Measurements from ENCODE around the gene MFAP4. TPM values are rescaled to one million over a fixed set of nuclear protein-coding genes. Genes with fewer than 3 reads are reported as not detected.

The MFAP4 gene
- total RNA-seq, 4 donors from 2014 or later = 11.1 to 65.7 (median 30.6) TPM

DNA sequence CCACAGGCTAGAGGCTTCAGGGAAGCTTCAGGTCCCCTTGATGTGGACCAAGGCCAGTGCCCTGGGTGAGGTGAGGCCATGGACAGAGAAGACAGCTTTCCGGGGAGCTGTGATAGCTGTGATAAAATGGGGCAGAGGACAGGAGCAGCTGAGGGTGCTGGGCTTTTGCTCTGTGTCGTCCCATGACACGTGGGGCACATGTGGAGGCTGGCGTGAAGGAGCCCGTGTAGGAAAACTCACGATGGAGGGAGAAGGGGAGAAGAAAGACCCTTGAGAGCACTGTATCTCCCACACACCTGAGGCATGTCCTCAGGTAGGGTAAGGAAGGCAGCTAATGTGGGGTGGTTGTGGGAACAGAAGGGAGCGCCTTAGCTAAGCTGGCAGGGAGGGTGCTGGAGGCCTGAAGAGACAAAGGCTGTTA is 45.8 kb downstream of the MFAP4 start:
- TF ChIP-seq POLR2A (IDR thresholded peaks at IDR 0.05) = no peak
- TF ChIP-seq, protein P1, sequence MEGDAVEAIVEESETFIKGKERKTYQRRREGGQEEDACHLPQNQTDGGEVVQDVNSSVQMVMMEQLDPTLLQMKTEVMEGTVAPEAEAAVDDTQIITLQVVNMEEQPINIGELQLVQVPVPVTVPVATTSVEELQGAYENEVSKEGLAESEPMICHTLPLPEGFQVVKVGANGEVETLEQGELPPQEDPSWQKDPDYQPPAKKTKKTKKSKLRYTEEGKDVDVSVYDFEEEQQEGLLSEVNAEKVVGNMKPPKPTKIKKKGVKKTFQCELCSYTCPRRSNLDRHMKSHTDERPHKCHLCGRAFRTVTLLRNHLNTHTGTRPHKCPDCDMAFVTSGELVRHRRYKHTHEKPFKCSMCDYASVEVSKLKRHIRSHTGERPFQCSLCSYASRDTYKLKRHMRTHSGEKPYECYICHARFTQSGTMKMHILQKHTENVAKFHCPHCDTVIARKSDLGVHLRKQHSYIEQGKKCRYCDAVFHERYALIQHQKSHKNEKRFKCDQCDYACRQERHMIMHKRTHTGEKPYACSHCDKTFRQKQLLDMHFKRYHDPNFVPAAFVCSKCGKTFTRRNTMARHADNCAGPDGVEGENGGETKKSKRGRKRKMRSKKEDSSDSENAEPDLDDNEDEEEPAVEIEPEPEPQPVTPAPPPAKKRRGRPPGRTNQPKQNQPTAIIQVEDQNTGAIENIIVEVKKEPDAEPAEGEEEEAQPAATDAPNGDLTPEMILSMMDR (IDR thresholded peaks at IDR 0.05) = no peak
- H3K4me3 ChIP-seq (ENCODE audit: low read depth, poor library complexity, severe bottlenecking) = no peak overlapping the region
- DNase-seq (ENCODE audit: low spot score in 2 of 2) = peak in 1 of 2 donors; percentile 53
- intact Hi-C loops (cut with DNase I; ENCODE audit: low total_unique reads) = no loop called here
- WGBS, 2 donors = 70 to 82% methylated on average over 7 of the region's 7 CpGs

DNA sequence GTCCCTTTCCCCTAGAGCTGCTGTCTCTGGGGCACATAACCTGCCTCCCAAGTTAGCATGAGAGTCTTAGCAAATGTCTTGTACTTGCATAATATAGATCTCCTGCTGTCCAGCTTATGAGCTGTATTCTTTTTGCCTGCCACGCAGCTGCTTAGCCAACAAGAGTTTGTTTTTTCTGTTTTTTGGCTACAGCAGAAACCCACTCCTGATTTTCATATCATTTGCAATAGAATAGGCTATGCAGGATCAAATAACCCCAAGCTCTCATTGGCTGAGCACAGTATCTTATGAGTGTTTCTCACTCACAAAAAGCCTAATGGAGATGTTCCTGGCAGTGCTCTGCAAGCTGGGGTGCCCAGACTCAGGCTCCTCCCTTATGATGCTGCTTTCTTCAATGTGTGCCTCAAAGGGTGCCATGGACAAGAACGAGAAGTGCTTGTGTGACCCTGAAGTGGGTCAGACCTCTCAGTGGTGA is 47.6 kb downstream of the MFAP4 start:
- 60 to 70% methylated on average over 2 of the region's 2 CpGs for WGBS, 2 donors
- DNase-seq (ENCODE audit: low spot score in 2 of 2) = peak in 1 of 2 donors; percentile 56

DNA sequence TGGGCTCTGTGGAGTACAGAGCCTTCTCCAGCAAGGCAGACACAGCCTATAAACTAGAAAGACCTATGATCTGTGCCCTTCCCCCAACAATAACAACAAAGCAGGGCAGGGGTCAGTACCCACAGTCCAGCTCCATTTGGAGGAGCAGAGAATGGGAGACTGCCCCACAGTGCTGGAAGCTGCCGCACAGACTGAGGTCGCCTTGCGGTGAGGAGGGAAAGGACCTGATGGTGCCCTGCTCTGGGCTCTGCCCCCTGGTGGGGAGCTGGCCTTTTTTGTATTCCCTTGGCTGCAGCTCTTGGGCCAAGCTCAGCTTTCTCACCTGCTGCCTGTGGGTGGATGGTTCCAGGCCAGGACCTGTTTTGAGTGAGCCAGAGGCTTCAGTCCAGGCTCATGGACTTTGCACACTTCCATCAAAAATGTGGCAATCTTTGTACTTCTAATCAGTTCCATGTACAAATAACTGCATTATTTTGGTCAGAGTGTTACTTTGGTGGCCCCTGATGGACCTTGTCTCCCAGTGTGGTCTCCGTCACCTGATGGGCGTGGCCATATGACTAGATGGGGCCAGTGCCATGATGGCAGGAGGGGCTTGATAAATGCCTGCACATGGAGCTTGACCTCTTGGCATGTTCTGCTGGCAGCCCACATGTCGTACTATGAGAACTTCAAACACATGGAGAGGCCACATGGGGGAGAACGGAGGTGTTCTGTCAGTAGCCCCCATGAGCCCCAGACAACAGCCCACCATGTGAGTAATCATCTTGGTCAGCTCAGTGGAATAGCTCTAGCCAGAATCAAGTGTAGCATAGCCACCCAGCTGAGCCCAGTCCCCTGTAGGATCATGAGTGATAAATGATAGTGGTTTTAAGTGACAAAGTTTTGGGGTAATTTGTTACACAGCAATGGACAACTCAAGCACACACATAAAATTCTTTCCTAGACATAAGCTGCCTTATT is 48.7 kb downstream of the MFAP4 start:
- no peak overlapping the region for H3K4me3 ChIP-seq (ENCODE audit: low read depth, poor library complexity, severe bottlenecking)
- TF ChIP-seq POLR2A (IDR thresholded peaks at IDR 0.05) = no peak
- TF ChIP-seq, protein P1 (IDR thresholded peaks at IDR 0.05) = peak in 1 of 3 donors; percentile 62
- WGBS, 2 donors = 81 to 89% methylated on average over 7 of the region's 7 CpGs
- DNase-seq (ENCODE audit: low spot score in 2 of 2) = peak in 1 of 2 donors; percentile 85
- intact Hi-C loops (cut with DNase I; ENCODE audit: low total_unique reads) = loop anchor here (10.0 kb wide), 1 partner anchor 54 kb away; no protein-coding TSS in a partner anchor

More for the DNA sequence above, 47.6 kb downstream of the MFAP4 start:
- intact Hi-C loops (cut with DNase I; ENCODE audit: low total_unique reads) = loop anchor here (10.0 kb wide), 1 partner anchor 55 kb away; no protein-coding TSS in a partner anchor
- H3K4me3 ChIP-seq (ENCODE audit: low read depth, poor library complexity, severe bottlenecking) = no peak overlapping the region
- TF ChIP-seq POLR2A (IDR thresholded peaks at IDR 0.05) = no peak
- TF ChIP-seq, protein P1 (IDR thresholded peaks at IDR 0.05) = no peak

DNA sequence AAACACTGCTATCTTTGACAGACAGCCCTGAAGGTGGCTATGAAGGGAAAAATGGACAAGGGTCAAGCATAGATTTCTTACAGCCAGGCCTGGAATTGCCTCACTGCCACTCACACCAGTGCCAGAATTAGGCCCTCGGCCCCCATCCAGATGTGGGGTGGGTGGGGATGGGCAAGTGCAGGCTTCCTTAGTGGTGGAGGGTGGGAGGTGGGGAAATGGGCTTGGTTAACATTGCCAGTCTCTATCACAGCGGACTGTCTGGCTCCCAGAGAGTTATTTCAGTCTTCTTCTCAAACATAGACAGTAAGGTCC is 49.3 kb downstream of the MFAP4 start:
- no peak overlapping the region for H3K4me3 ChIP-seq (ENCODE audit: low read depth, poor library complexity, severe bottlenecking)
- intact Hi-C loops (cut with DNase I; ENCODE audit: low total_unique reads) = loop anchor here (10.0 kb wide), 1 partner anchor 53 kb away; no protein-coding TSS in a partner anchor
- TF ChIP-seq, protein P1 (IDR thresholded peaks at IDR 0.05) = no peak
- no peak for TF ChIP-seq POLR2A (IDR thresholded peaks at IDR 0.05)
- peak in 1 of 2 donors; percentile 43 for DNase-seq (ENCODE audit: low spot score in 2 of 2)
- WGBS, 2 donors = 53 to 76% methylated on average over 2 of the region's 2 CpGs

DNA sequence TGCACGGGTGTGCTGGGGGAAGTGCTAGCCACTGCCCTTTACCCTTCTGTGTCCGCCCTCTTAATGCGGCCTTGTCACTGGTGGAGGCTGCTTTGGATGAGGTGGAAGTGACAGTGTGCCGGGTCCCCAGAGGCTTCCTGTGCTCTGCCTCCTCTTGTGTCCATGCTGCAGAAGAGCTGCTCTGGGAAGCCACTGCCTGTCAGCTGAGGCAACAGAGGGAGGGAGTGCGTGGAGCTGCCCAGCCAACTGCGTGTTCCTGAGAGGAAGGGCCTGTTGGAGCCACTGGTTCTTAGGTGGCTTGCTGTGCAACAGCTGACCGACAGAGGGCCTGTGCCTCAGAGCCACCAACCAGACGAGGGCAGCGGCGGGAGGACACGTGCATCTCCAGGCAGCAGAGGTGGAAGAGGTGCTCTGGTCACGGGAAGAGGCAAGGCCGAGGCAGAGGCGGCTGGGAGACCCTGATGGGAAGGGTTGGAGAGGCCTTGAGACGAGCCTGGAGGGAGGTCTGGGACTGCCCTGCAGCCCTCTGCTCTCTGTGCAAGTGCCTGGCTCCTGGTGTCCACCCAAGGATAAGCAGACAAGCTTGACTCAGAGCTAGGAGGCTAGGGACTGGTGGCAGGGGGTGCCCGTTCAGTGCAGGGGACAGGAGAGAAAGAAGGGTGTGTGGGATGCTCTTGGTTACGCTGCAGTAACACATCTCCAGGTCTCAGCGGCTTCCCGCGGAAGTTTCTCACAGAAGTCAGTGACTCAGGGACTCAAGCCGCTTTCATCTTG is 49.9 kb downstream of the MFAP4 start:
- no peak overlapping the region for H3K4me3 ChIP-seq (ENCODE audit: low read depth, poor library complexity, severe bottlenecking)
- 59 to 80% methylated on average over 21 of the region's 21 CpGs for WGBS, 2 donors
- intact Hi-C loops (cut with DNase I; ENCODE audit: low total_unique reads) = loop anchor here (10.0 kb wide), 1 partner anchor 52 kb away; no protein-coding TSS in a partner anchor
- peak in 1 of 2 donors; percentile 90 for DNase-seq (ENCODE audit: low spot score in 2 of 2)
- TF ChIP-seq, protein P1 (IDR thresholded peaks at IDR 0.05) = peak in 1 of 3 donors; percentile 13
- TF ChIP-seq POLR2A (IDR thresholded peaks at IDR 0.05) = no peak

Data from lower leg skin (tissue), 4 donors.